Testis (tissue), 3 donors: ENCODE data around the gene EYS. TPM values are rescaled to one million over a fixed set of nuclear protein-coding genes. Genes with fewer than 3 reads are reported as not detected.

ENCODE experiments used
- DNase-seq: peaks from one replicate; pipeline ENCODE4 v3.0.0-alpha.2; 2019
- H3K27ac ChIP-seq, 2 donors: fragments of 200-600 bp; sonication (generic); one replicate each; pipeline ENCODE4 v1.5.1; 2019
- H3K27me3 ChIP-seq: fragments of 200-600 bp; sonication (generic); one replicate; pipeline ENCODE4 v1.5.1; 2019
- H3K36me3 ChIP-seq: fragments of 200-600 bp; sonication (generic); one replicate; pipeline ENCODE4 v1.5.1; 2017; ENCODE audit warnings: low read depth; ENCODE audit errors: missing control alignments
- H3K4me1 ChIP-seq: fragments of 200-600 bp; sonication (generic); one replicate; pipeline ENCODE4 v1.5.1; 2019
- H3K4me3 ChIP-seq, 2 donors: fragments of 200-600 bp; sonication (generic); one replicate each; pipeline ENCODE4 v1.5.1; 2017 to 2019
- H3K9me3 ChIP-seq: fragments of 200-600 bp; sonication (generic); one replicate; pipeline ENCODE4 v1.5.1; 2017
- POLR2A ChIP-seq: fragments of 450-650 bp; IDR thresholded peaks from one replicate; pipeline ENCODE4 v1.6.1; 2017; ENCODE audit warnings: antibody characterized with exemption, mild to moderate bottlenecking, moderate library complexity
- WGBS, 2 donors: methylation state at CpG; one replicate each; pipeline ENCODE4 v1.1.5; 2018; 5-methylcytosine and 5-hydroxymethylcytosine counted together
- intact Hi-C: fragments of 100-400 bp; cut with DNase I; formaldehyde crosslinking; loops from one replicate; pipeline ENCODE4 v1.15.1; 2023; ENCODE audit warnings: low total_unique reads
- polyA plus RNA-seq: library from polyadenylated mRNA; stranded (reverse); fragments of 350-450 nt; fragmentation: Illumina TruSeq; extraction: RNeasy Lipid Tissue Mini Kit (QIAGEN cat#74804); gene quantifications from one replicate; pipeline ENCODE4 v1.2.3, GENCODE V29; 2014; ENCODE audit warnings: low read depth, low replicate concordance; ENCODE audit not compliant: insufficient read depth
- total RNA-seq, 2 donors: library from RNA; depleted of rRNA; stranded (reverse); fragments of >200 nt; gene quantifications; one replicate each; pipeline ENCODE4 v1.2.3, GENCODE V29; 2016
- TF ChIP-seq, protein P1 (sequence below), 3 experiments: fragments of 450-650 bp in 2 of 3; fragments of 200-600 bp in 1 of 3; sonication (generic) in 1 of 3; IDR thresholded peaks; one replicate each; pipeline ENCODE4 v1.5.1; 2016 to 2019; ENCODE audit warnings: antibody characterized with exemption in 3 of 3, mild to moderate bottlenecking in 2 of 3, moderate library complexity in 1 of 3

The EYS gene
- total and polyA plus RNA-seq, 3 donors from 2014 or later, result 1.3 to 2.8 (median 2.6) TPM

DNA sequence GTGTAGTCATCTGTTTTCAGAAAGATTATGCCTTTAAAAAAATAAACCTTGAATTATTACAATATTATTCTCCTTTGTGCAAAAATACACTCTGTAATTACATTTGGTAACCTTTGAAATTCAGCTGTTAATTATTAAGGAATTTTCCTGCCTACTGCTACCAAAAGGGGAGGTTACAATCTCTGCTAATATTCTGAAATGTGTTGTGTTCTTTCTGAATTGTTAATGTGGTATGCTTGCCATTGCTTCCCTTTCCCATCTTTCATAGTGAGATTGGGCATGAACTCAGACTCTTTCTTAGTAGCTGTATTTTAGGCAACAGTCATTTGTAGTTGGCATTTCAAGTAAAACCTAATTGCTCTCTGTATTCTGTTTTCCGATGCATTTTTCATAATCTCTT, 1998.4 kb downstream of the EYS start:
- no peaks in the 10 kb centered on the region for H3K36me3 ChIP-seq
- WGBS, 2 donors, result 96 to 100% methylated on average over 1 of the region's 1 CpG
- intact Hi-C loops, result no loop called here

DNA sequence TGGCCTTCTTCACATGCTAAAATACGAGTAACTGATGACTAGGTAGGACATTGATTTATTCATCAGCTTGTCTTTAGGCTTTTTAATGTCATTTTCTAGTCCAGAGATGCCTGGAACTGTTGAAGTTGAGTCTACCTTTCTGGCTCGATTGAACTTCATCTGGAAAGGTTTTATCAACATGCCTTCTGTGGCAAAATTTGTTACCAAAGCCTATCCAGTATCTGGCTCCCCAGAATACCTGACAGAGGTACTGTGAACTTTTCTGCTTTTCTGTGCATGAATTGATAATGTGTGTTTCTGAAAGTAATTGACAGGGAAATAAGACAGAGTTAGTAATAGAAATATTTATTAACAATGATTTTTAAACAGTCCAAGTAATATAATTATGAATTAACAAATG, 2000.4 kb downstream of the EYS start:
- TF ChIP-seq, protein P1, sequence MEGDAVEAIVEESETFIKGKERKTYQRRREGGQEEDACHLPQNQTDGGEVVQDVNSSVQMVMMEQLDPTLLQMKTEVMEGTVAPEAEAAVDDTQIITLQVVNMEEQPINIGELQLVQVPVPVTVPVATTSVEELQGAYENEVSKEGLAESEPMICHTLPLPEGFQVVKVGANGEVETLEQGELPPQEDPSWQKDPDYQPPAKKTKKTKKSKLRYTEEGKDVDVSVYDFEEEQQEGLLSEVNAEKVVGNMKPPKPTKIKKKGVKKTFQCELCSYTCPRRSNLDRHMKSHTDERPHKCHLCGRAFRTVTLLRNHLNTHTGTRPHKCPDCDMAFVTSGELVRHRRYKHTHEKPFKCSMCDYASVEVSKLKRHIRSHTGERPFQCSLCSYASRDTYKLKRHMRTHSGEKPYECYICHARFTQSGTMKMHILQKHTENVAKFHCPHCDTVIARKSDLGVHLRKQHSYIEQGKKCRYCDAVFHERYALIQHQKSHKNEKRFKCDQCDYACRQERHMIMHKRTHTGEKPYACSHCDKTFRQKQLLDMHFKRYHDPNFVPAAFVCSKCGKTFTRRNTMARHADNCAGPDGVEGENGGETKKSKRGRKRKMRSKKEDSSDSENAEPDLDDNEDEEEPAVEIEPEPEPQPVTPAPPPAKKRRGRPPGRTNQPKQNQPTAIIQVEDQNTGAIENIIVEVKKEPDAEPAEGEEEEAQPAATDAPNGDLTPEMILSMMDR (IDR thresholded peaks at IDR 0.05), result no peak
- no peak for TF ChIP-seq POLR2A
- intact Hi-C loops, result no loop called here
- H3K27me3 ChIP-seq, result no peaks in the 10 kb centered on the region
- 76 to 79% methylated on average over 2 of the region's 2 CpGs for WGBS, 2 donors
- no peaks in the 10 kb centered on the region for H3K36me3 ChIP-seq
- no peak for DNase-seq
- no peaks in the 10 kb centered on the region for H3K4me1 ChIP-seq
- H3K9me3 ChIP-seq, result no peaks in the 10 kb centered on the region
- no peak overlapping the region for H3K4me3 ChIP-seq
- no peak overlapping the region for H3K27ac ChIP-seq

More for the DNA sequence above, 1998.4 kb downstream of the EYS start:
- DNase-seq, result no peak
- no peak overlapping the region for H3K27ac ChIP-seq
- H3K4me1 ChIP-seq, result no peaks in the 10 kb centered on the region
- H3K4me3 ChIP-seq, result no peak overlapping the region
- TF ChIP-seq, protein P1 (IDR thresholded peaks at IDR 0.05), result no peak
- TF ChIP-seq POLR2A, result no peak
- H3K27me3 ChIP-seq, result no peaks in the 10 kb centered on the region
- H3K9me3 ChIP-seq, result no peaks in the 10 kb centered on the region

DNA sequence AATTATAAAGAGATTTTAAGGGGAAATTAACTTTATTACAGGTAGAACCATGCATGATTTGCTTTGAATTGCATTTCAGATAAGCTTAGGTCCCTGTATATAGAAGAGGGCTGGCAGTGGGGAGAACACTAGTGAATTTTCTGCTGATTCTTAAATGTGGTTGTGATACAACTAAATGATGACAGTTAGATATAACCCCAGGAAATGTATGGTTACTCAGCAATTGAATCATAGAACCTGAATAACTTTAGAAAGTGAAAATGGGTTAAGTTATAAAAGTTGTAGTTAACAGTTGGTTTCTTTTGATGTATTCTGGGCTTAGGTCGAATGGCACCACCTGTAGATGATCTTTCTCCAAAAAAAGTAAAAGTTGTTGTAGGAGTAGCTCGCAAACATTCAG, 2001.3 kb downstream of the EYS start:
- 85 to 87% methylated on average over 2 of the region's 2 CpGs for WGBS, 2 donors
- H3K36me3 ChIP-seq, result no peaks in the 10 kb centered on the region
- DNase-seq, result no peak

DNA sequence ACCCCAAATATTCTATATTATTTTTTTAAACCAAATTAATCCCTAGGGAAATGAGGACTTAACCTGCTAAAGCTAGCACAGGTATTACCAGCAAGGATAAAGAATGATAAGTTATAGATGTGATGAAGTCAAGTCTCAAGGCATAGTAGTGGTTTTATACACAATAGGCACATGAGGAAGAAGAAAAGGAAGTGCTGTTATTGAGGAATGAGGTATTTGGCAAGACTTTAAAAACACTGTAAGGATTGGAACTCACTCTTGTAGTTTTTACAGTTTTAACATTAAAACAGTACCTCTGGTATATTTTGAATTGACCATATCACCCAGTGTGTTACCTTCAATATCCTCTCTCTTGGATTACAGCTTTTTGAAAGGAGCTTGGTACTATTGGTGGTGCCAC, 2016.8 kb downstream of the EYS start:
- no peak for DNase-seq
- Histone ChIP-seq H3K4me3 (no peak overlapping the region), H3K4me1 (no peaks in the 10 kb centered on the region), H3K9me3 (no peaks in the 10 kb centered on the region), H3K27me3 (no peaks in the 10 kb centered on the region), H3K36me3 (no peaks in the 10 kb centered on the region), H3K27ac (no peak overlapping the region)
- intact Hi-C loops, result no loop called here
- TF ChIP-seq, protein P1 (IDR thresholded peaks at IDR 0.05), result no peak
- no peak for TF ChIP-seq POLR2A

More for the DNA sequence above, 2001.3 kb downstream of the EYS start:
- no peaks in the 10 kb centered on the region for H3K27me3 ChIP-seq
- H3K4me3 ChIP-seq, result no peak overlapping the region
- H3K27ac ChIP-seq, result no peak overlapping the region
- TF ChIP-seq, protein P1 (IDR thresholded peaks at IDR 0.05), result no peak
- TF ChIP-seq POLR2A, result no peak
- H3K4me1 ChIP-seq, result no peaks in the 10 kb centered on the region
- intact Hi-C loops, result no loop called here
- H3K9me3 ChIP-seq, result no peaks in the 10 kb centered on the region

DNA sequence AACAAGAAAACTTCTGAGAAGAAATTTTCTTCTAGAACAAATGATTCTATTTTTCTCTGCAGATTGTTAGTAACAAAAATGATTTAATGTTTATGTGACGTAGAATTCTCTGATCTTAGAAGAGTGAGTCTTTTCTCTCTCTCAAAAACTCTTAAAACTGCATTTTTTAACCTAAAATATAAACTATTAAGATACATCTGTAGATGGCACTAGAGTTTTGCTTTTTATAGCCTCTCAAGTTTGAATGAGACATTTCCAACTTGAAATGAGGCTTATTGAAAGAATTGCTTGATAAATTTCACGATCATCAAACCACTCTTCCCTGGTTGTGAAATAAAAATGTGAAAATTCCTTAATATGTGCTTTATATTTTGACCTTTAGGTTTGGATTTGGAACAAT, 2017.6 kb downstream of the EYS start:
- TF ChIP-seq POLR2A, result no peak
- H3K27ac ChIP-seq, result no peak overlapping the region
- intact Hi-C loops, result no loop called here
- H3K27me3 ChIP-seq, result no peaks in the 10 kb centered on the region
- no peak overlapping the region for H3K4me3 ChIP-seq
- no peaks in the 10 kb centered on the region for H3K9me3 ChIP-seq
- DNase-seq, result no peak
- H3K4me1 ChIP-seq, result no peaks in the 10 kb centered on the region
- H3K36me3 ChIP-seq, result no peaks in the 10 kb centered on the region
- WGBS, 2 donors, result 89 to 91% methylated on average over 2 of the region's 2 CpGs
